Measurements from ENCODE around the gene OR5K1.

DNA sequence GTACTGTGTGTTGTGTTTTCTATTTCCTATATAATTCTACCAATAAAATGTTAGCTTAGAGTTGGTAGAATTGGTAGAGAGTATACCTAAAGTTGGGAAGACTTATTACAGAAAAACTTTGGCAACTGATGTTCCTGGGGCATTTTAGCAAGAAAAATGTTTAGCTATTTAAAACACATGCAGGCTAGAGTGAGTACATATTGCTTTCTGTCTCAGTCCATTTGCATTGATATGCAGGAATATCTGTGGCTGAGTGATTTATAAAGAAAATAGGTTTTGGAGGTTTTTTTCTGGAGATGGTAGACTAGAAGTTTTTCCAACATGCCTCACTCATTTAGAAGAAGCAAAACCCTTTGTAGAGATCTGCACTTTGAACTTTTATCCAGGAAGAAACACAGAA, 30.4 kb upstream of the OR5K1 start:
- TF ChIP-seq, protein P1, sequence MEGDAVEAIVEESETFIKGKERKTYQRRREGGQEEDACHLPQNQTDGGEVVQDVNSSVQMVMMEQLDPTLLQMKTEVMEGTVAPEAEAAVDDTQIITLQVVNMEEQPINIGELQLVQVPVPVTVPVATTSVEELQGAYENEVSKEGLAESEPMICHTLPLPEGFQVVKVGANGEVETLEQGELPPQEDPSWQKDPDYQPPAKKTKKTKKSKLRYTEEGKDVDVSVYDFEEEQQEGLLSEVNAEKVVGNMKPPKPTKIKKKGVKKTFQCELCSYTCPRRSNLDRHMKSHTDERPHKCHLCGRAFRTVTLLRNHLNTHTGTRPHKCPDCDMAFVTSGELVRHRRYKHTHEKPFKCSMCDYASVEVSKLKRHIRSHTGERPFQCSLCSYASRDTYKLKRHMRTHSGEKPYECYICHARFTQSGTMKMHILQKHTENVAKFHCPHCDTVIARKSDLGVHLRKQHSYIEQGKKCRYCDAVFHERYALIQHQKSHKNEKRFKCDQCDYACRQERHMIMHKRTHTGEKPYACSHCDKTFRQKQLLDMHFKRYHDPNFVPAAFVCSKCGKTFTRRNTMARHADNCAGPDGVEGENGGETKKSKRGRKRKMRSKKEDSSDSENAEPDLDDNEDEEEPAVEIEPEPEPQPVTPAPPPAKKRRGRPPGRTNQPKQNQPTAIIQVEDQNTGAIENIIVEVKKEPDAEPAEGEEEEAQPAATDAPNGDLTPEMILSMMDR (conservative IDR thresholded peaks at IDR 0.05; ENCODE audit: low read length): no peak
- TF ChIP-seq EZH2phosphoT487 (IDR thresholded peaks at IDR 0.05; ENCODE audit: borderline replicate concordance, low read depth, low read length): no peak
